H9 (cell line): ENCODE data around the gene TMPRSS6. TPM values are rescaled to one million over a fixed set of nuclear protein-coding genes. Genes with fewer than 3 reads are reported as not detected.

ENCODE experiments used
- DNase-seq: peaks from one replicate; pipeline ENCODE4 v3.0.0-alpha.2; 2017
- H2AFZ ChIP-seq: one replicate; pipeline ENCODE4 v1.6.1; 2013; ENCODE audit warnings: mild to moderate bottlenecking, low read length, control low read depth, moderate library complexity
- H2AK5ac ChIP-seq: 2 replicates; pipeline ENCODE4 v1.6.1; 2013; ENCODE audit warnings: low read length, control low read depth, mixed read lengths; ENCODE audit not compliant: insufficient read length
- H2BK120ac ChIP-seq: one replicate; pipeline ENCODE4 v1.6.1; 2013; ENCODE audit warnings: low read depth, mild to moderate bottlenecking, low read length, control low read depth, inconsistent platforms; ENCODE audit not compliant: poor library complexity, severe bottlenecking
- H2BK12ac ChIP-seq: 2 replicates; pipeline ENCODE4 v1.6.1; 2013; ENCODE audit warnings: low read length, control low read depth, mixed read lengths, low read depth; ENCODE audit not compliant: insufficient read length
- H2BK15ac ChIP-seq: 2 replicates; pipeline ENCODE4 v1.6.1; 2013; ENCODE audit warnings: low read depth, low read length, control low read depth
- H2BK20ac ChIP-seq: one replicate; pipeline ENCODE4 v1.6.1; 2013; ENCODE audit warnings: low read depth, mild to moderate bottlenecking, low read length, control low read depth, inconsistent platforms; ENCODE audit not compliant: poor library complexity, severe bottlenecking
- H2BK5ac ChIP-seq: 2 replicates; pipeline ENCODE4 v1.6.1; 2013; ENCODE audit warnings: low read length, control low read depth, mixed read lengths; ENCODE audit not compliant: insufficient read length
- H3K14ac ChIP-seq: 2 replicates; pipeline ENCODE4 v1.6.1; 2013; ENCODE audit warnings: low read length, control low read depth; ENCODE audit not compliant: insufficient read depth
- H3K18ac ChIP-seq: 2 replicates; pipeline ENCODE4 v1.6.1; 2013; ENCODE audit warnings: low read depth, mild to moderate bottlenecking, mixed read lengths, low read length, control low read depth; ENCODE audit not compliant: insufficient read length
- H3K23ac ChIP-seq: 2 replicates; pipeline ENCODE4 v1.6.1; 2013; ENCODE audit warnings: low read length, control low read depth, mixed read lengths, low read depth; ENCODE audit not compliant: insufficient read length
- H3K23me2 ChIP-seq: 2 replicates; pipeline ENCODE4 v1.6.1; 2013; ENCODE audit warnings: low read depth, mild to moderate bottlenecking, mixed read lengths, low read length, control low read depth; ENCODE audit not compliant: insufficient read length, poor library complexity, severe bottlenecking
- H3K27ac ChIP-seq: 2 replicates; pipeline ENCODE4 v1.5.1; 2013; ENCODE audit warnings: low read length, control low read depth, mixed read lengths, low read depth; ENCODE audit not compliant: insufficient read length
- H3K27me3 ChIP-seq: 2 replicates; pipeline ENCODE4 v1.6.1; 2013; ENCODE audit warnings: low read length, control low read depth, inconsistent platforms; ENCODE audit not compliant: insufficient read depth
- H3K4ac ChIP-seq: 2 replicates; pipeline ENCODE4 v1.6.1; 2013; ENCODE audit warnings: low read depth, mild to moderate bottlenecking, control low read depth, inconsistent platforms, low read length, moderate library complexity
- H3K4me1 ChIP-seq: 2 replicates; pipeline ENCODE4 v1.6.1; 2013; ENCODE audit warnings: low read length, control low read depth, inconsistent platforms; ENCODE audit not compliant: insufficient read depth
- H3K4me2 ChIP-seq: 2 replicates; pipeline ENCODE4 v1.6.1; 2013; ENCODE audit warnings: low read length, control low read depth, mixed read lengths; ENCODE audit not compliant: insufficient read length, insufficient read depth
- H3K56ac ChIP-seq: 2 replicates; pipeline ENCODE4 v1.6.1; 2013; ENCODE audit warnings: low read depth, mild to moderate bottlenecking, mixed read lengths, low read length, control low read depth; ENCODE audit not compliant: insufficient read length
- H3K79me1 ChIP-seq: 2 replicates; pipeline ENCODE4 v1.6.1; 2013; ENCODE audit warnings: low read depth, mild to moderate bottlenecking, moderate library complexity, low read length, control low read depth, inconsistent platforms; ENCODE audit not compliant: insufficient read depth, poor library complexity, severe bottlenecking
- H3K79me2 ChIP-seq: 2 replicates; pipeline ENCODE4 v1.6.1; 2013; ENCODE audit warnings: low read length, control low read depth, inconsistent platforms; ENCODE audit not compliant: insufficient read depth
- H3K9ac ChIP-seq: 2 replicates; pipeline ENCODE4 v1.6.1; 2013; ENCODE audit warnings: low read length, control low read depth, mixed read lengths; ENCODE audit not compliant: insufficient read length; ENCODE audit errors: extremely low read depth
- H3K9me3 ChIP-seq: one replicate; pipeline ENCODE4 v1.6.1; 2013; ENCODE audit warnings: low read depth, low read length, inconsistent platforms; ENCODE audit not compliant: control insufficient read depth
- H3T11ph ChIP-seq: one replicate; pipeline ENCODE4 v1.6.1; 2013; ENCODE audit warnings: mild to moderate bottlenecking, low read length, control low read depth, inconsistent platforms
- H4K20me1 ChIP-seq: one replicate; pipeline ENCODE4 v1.6.1; 2013; ENCODE audit not compliant: control insufficient read depth, insufficient read length, insufficient read depth
- H4K5ac ChIP-seq: 2 replicates; pipeline ENCODE4 v1.6.1; 2013; ENCODE audit warnings: low read depth, mild to moderate bottlenecking, mixed read lengths, low read length, control low read depth; ENCODE audit not compliant: insufficient read length
- H4K8ac ChIP-seq: replicated peaks from 2 replicates; pipeline ENCODE4 v1.6.1; 2013; ENCODE audit warnings: low read length, control low read depth, mixed read lengths, low read depth; ENCODE audit not compliant: insufficient read length
- H4K91ac ChIP-seq: 2 replicates; pipeline ENCODE4 v1.6.1; 2013; ENCODE audit warnings: low read depth, mild to moderate bottlenecking, moderate library complexity, mixed read lengths, low read length, control low read depth; ENCODE audit not compliant: insufficient read length
- H3K27ac Mint-ChIP-seq, 3 experiments: 2 replicates in 2 of 3; 3 replicates in 1 of 3; pipeline ENCODE4 v1.8.0; 2020 to 2021; ENCODE audit warnings: mixed read lengths in 3 of 3, mild to moderate bottlenecking in 1 of 3, moderate library complexity in 1 of 3
- H3K27me3 Mint-ChIP-seq: 2 replicates; pipeline ENCODE4 v1.8.0; 2021; ENCODE audit warnings: low read depth, mild to moderate bottlenecking, moderate library complexity, mixed read lengths
- H3K36me3 Mint-ChIP-seq, 3 experiments: 2 replicates in 2 of 3; 3 replicates in 1 of 3; pipeline ENCODE4 v1.8.0; 2020 to 2021; ENCODE audit warnings: low read depth in 3 of 3, mixed read lengths in 3 of 3; ENCODE audit not compliant: insufficient read depth in 1 of 3
- H3K4me1 Mint-ChIP-seq, 2 experiments: 2 replicates each; pipeline ENCODE4 v1.8.0; 2020; ENCODE audit warnings: mixed read lengths in 2 of 2
- H3K4me3 Mint-ChIP-seq, 2 experiments: 2 replicates in 1 of 2; 3 replicates in 1 of 2; pipeline ENCODE4 v1.8.0; 2020 to 2021; ENCODE audit warnings: mild to moderate bottlenecking in 2 of 2, mixed read lengths in 2 of 2, moderate library complexity in 1 of 2
- H3K9me3 Mint-ChIP-seq, 2 experiments: 2 replicates in 1 of 2; 3 replicates in 1 of 2; pipeline ENCODE4 v1.8.0; 2020; ENCODE audit warnings: mild to moderate bottlenecking in 2 of 2, mixed read lengths in 2 of 2, moderate library complexity in 1 of 2
- WGBS: extraction: QIAGEN DNeasy Blood & Tissue Kit; methylation state at CpG from one replicate; pipeline ENCODE4 v1.1.7; 2013; ENCODE audit warnings: missing lambda C conversion rate, low lambda C conversion rate, mixed read lengths; ENCODE audit not compliant: insufficient read length; ENCODE audit errors: extremely low coverage; 5-methylcytosine and 5-hydroxymethylcytosine counted together
- total RNA-seq: library from RNA; stranded (reverse); gene quantifications from 2 replicates; pipeline ENCODE4 v1.2.1, GENCODE V29; 2021
- TF ChIP-seq, protein P1 (sequence below): fragments of 200-600 bp; sonication (generic); conservative IDR thresholded peaks from 3 replicates; pipeline ENCODE4 v1.8.0; 2021; ENCODE audit warnings: antibody characterized with exemption, mild to moderate bottlenecking

The TMPRSS6 gene
- total RNA-seq, 1 experiment from 2014 or later = not detected

DNA sequence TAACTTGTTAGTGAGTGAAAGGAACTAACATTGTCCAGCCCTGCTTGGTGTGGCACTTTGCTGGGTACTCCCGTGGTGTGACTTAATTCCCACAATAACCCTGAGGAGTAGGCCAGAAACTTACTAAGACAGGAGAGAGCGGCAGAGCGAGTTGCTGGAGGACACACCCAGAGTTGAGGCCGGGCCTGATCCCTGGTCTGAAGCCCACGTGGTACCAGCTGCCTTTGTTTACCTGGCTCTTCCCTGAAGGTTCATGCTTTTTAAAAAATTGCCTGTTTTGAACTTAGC lies 89.4 kb downstream of the TMPRSS6 start:
- peaks cover 2% of the 10 kb centered on the region; the same call in 1 of the 2 replicates for H3K79me2 ChIP-seq
- no peak overlapping the region for H2BK12ac ChIP-seq
- Mint-ChIP-seq H3K27me3 (no peaks in the 10 kb centered on the region), H3K4me3 (peak overlapping the region; percentile 92 to 96), H3K36me3 (peaks cover 9 to 27% (median 18%) of the 10 kb centered on the region in 3 experiments; a peak in 6 of 7 replicates), H3K27ac (peak overlapping the region in 2 of 3 experiments; percentile 90 to 97; a peak in 2 of 7 replicates), H3K4me1 (peaks cover 21 to 38% of the 10 kb centered on the region in 2 experiments), H3K9me3 (no peaks in the 10 kb centered on the region)
- no peak overlapping the region for H3K18ac ChIP-seq
- no peak overlapping the region for H4K5ac ChIP-seq
- H2AK5ac ChIP-seq = no peak overlapping the region
- H2BK20ac ChIP-seq = no peak overlapping the region
- no peaks in the 10 kb centered on the region for H3K9me3 ChIP-seq
- no peak overlapping the region for H3K4ac ChIP-seq
- DNase-seq = no peak
- H3K23me2 ChIP-seq = peaks cover 3% of the 10 kb centered on the region
- H2BK120ac ChIP-seq = no peak overlapping the region
- H3K9ac ChIP-seq = peak overlapping the region; percentile 42
- no peak overlapping the region for H2AFZ ChIP-seq
- peak overlapping the region; percentile 65 for H3K4me2 ChIP-seq
- H3K14ac ChIP-seq = no peak overlapping the region
- peaks cover 6% of the 10 kb centered on the region; the same call in 1 of the 2 replicates for H3K4me1 ChIP-seq
- no peak overlapping the region for H3K27ac ChIP-seq
- H4K20me1 ChIP-seq = peaks cover 3% of the 10 kb centered on the region
- H3T11ph ChIP-seq = no peak overlapping the region
- H3K79me1 ChIP-seq = no peaks in the 10 kb centered on the region
- H3K56ac ChIP-seq = no peak overlapping the region
- no peak overlapping the region for H2BK5ac ChIP-seq
- no peaks in the 10 kb centered on the region for H3K27me3 ChIP-seq
- no CpG with 5 or more reads among the region's 5 CpGs for WGBS
- H4K91ac ChIP-seq = no peak overlapping the region
- H2BK15ac ChIP-seq = no peak overlapping the region
- TF ChIP-seq, protein P1, sequence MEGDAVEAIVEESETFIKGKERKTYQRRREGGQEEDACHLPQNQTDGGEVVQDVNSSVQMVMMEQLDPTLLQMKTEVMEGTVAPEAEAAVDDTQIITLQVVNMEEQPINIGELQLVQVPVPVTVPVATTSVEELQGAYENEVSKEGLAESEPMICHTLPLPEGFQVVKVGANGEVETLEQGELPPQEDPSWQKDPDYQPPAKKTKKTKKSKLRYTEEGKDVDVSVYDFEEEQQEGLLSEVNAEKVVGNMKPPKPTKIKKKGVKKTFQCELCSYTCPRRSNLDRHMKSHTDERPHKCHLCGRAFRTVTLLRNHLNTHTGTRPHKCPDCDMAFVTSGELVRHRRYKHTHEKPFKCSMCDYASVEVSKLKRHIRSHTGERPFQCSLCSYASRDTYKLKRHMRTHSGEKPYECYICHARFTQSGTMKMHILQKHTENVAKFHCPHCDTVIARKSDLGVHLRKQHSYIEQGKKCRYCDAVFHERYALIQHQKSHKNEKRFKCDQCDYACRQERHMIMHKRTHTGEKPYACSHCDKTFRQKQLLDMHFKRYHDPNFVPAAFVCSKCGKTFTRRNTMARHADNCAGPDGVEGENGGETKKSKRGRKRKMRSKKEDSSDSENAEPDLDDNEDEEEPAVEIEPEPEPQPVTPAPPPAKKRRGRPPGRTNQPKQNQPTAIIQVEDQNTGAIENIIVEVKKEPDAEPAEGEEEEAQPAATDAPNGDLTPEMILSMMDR = 0 out of 3 replicates have a peak, but pooled peaks have one; percentile 6
- no peak overlapping the region for H3K23ac ChIP-seq
- H4K8ac ChIP-seq = no peak overlapping the region
